Measurements from ENCODE around the gene ABCC12. TPM values are rescaled to one million over a fixed set of nuclear protein-coding genes. Genes with fewer than 3 reads are reported as not detected.

ABCC12 gene
- total and polyA plus RNA-seq, 2 donors (not counting 3 experiments of a cell fraction or from before 2014, with no cell fraction given): not detected

DNA sequence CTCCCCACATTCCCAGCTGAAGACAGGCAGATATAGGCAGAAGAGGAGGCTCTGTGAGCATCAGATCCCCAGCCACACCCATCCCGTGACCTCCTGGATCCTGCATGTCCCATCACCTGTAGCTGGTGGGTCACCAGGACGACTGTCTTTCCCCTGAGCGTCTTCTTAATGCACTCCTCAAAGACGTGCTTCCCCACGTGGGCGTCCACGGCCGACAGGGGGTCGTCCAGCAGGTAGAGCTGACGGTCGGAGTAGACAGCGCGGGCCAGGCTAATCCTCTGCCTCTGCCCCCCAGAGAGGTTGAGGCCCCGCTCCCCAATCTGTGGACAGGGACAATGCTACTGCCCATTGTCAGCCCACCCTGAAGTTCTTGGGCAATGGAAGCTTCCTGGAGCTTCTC, 40.5 kb downstream of the ABCC12 start:
- Histone ChIP-seq H3K9me1 (replicated peaks; ENCODE audit: control insufficient read depth, extremely low read depth, insufficient read depth, low read length) (no peaks in the 10 kb centered on the region), H3K27me3 (ENCODE audit: control insufficient read depth in 2 of 2, insufficient read depth in 2 of 2, low read length in 2 of 2) (no peaks in the 10 kb centered on the region), H3K4me1 (ENCODE audit: control insufficient read depth, extremely low read depth, insufficient read depth, low read length) (no peaks in the 10 kb centered on the region), H3K4me2 (ENCODE audit: insufficient read depth, low read length) (no peak overlapping the region), H3K36me3 (ENCODE audit: control insufficient read depth in 2 of 2, extremely low read depth in 1 of 2, insufficient read depth in 2 of 2, low read length in 2 of 2) (no peaks in the 10 kb centered on the region), H4K20me1 (replicated peaks; ENCODE audit: control insufficient read depth, extremely low read depth, insufficient read depth, low read length) (no peaks in the 10 kb centered on the region), H3K4me3 (replicated peaks in 1 of 3; ENCODE audit: insufficient read depth in 1 of 3, low read depth in 1 of 3, low read length in 3 of 3) (no peak overlapping the region), H3K79me2 (ENCODE audit: control insufficient read depth, insufficient read depth, low read length) (no peaks in the 10 kb centered on the region), H3K9me3 (replicated peaks; ENCODE audit: control insufficient read depth, insufficient read depth, low read length) (no peaks in the 10 kb centered on the region), H2AFZ (ENCODE audit: low read depth, low read length) (no peak overlapping the region), H3K27ac (ENCODE audit: insufficient read depth, low read depth, low read length) (no peak overlapping the region), H3K9ac (replicated peaks; ENCODE audit: extremely low read depth, insufficient read depth, low read length) (no peak overlapping the region)
- BruUV-seq (replicated peaks): no TSS peak
- intact Hi-C loops (cut with micrococcal nuclease): no loop called here
- CTCF ChIA-PET: no interaction called here
- TF ChIP-seq, protein P1, sequence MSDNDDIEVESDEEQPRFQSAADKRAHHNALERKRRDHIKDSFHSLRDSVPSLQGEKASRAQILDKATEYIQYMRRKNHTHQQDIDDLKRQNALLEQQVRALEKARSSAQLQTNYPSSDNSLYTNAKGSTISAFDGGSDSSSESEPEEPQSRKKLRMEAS (IDR thresholded peaks at IDR 0.05; ENCODE audit: insufficient read depth, insufficient read length): no peak
- TF ChIP-seq MYC (IDR thresholded peaks at IDR 0.05; ENCODE audit: low read depth, low read length) (no peak), POLR2AphosphoS5 (IDR thresholded peaks at IDR 0.05; ENCODE audit: insufficient read depth, low read depth, low read length) (no peak), JUN (IDR thresholded peaks at IDR 0.05; ENCODE audit: borderline replicate concordance, insufficient read depth, insufficient read length, low read depth) (no peak), GATA2 (IDR thresholded peaks at IDR 0.05; ENCODE audit: insufficient read depth, insufficient read length, low read depth, low read length) (no peak), POLR2A (IDR thresholded peaks at IDR 0.05; ENCODE audit: low read depth, low read length) (no peak), CTCF (IDR thresholded peaks at IDR 0.05; ENCODE audit: extremely low read depth in 1 of 2, insufficient read depth in 1 of 2, low read depth in 1 of 2, low read length in 2 of 2) (no peak), FOS (IDR thresholded peaks at IDR 0.05; ENCODE audit: borderline replicate concordance, insufficient read depth, low read length) (no peak), EZH2 (IDR thresholded peaks at IDR 0.05; ENCODE audit: borderline replicate concordance, low read depth, low read length, severe bottlenecking) (no peak)
- POLR2A ChIA-PET: no interaction called here
- DNase-seq (ENCODE audit: low read depth, low spot score): no peak
- no peak for FAIRE-seq
- dilution Hi-C loops (cut with MboI; ENCODE audit: extremely low pct_ligation_motif_present, low sequenced_read_pairs): no loop called here

Measured in endothelial cell of umbilical vein (primary cell).